22Rv1 (cell line): ENCODE data around the gene SASH1.

ENCODE experiments used
- ZFX ChIP-seq: fragments of 450-650 bp; IDR thresholded peaks from 2 replicates; pipeline ENCODE4 v1.6.1; 2017; ENCODE audit warnings: antibody characterized with exemption, borderline replicate concordance
- TF ChIP-seq, protein P1 (sequence below): fragments of 450-650 bp; IDR thresholded peaks from 2 replicates; pipeline ENCODE4 v1.5.1; 2017; ENCODE audit warnings: mild to moderate bottlenecking

DNA sequence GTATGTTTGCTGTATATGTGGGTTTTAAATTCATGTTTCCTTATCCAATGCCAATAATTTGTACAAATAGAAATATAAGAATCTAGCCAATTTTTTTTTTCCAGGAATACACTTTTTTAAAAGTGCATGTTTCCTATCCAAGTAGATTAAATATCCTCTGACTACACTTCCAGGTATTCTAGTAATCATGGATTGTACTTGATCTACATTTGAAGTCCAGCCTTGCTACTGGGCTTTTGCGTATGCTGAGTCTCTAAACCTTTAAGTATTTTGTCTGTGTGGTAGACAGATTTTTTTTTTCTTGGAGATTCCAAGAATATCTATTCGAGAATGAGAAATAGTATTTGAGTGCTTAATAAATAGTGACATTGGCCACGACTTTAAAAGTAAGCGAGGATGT is 188.3 kb downstream of the SASH1 start:
- TF ChIP-seq, protein P1, sequence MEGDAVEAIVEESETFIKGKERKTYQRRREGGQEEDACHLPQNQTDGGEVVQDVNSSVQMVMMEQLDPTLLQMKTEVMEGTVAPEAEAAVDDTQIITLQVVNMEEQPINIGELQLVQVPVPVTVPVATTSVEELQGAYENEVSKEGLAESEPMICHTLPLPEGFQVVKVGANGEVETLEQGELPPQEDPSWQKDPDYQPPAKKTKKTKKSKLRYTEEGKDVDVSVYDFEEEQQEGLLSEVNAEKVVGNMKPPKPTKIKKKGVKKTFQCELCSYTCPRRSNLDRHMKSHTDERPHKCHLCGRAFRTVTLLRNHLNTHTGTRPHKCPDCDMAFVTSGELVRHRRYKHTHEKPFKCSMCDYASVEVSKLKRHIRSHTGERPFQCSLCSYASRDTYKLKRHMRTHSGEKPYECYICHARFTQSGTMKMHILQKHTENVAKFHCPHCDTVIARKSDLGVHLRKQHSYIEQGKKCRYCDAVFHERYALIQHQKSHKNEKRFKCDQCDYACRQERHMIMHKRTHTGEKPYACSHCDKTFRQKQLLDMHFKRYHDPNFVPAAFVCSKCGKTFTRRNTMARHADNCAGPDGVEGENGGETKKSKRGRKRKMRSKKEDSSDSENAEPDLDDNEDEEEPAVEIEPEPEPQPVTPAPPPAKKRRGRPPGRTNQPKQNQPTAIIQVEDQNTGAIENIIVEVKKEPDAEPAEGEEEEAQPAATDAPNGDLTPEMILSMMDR: no peak
- no peak for TF ChIP-seq ZFX
